Ovary (tissue), 9 donors: ENCODE measurements around the gene UNC13B. TPM values are rescaled to one million over a fixed set of nuclear protein-coding genes. Genes with fewer than 3 reads are reported as not detected.
"Not testable (repeated sequence)": the region's sequence is repeated elsewhere in the genome, so short reads cannot be mapped to it uniquely, and the experiment has no call there.

Experiments
- DNase-seq, 5 donors: peaks; one replicate each; pipeline ENCODE4 v3.0.0-alpha.2; 2019 to 2020
- H3K27ac ChIP-seq, 2 donors: fragments of 200-600 bp; one replicate each; pipeline versions ENCODE4 v1.5.1 to v1.8.0; 2019 to 2022
- H3K27me3 ChIP-seq: fragments of 200-600 bp; one replicate; pipeline ENCODE4 v1.8.0; 2022
- H3K36me3 ChIP-seq: fragments of 200-600 bp; sonication (generic); one replicate; pipeline ENCODE4 v1.5.1; 2019
- H3K4me1 ChIP-seq: one replicate; pipeline ENCODE4 v1.8.1; 2013; ENCODE audit warnings: mild to moderate bottlenecking, moderate library complexity; ENCODE audit not compliant: insufficient read depth
- H3K4me3 ChIP-seq: fragments of 200-600 bp; sonication (generic); one replicate; pipeline ENCODE4 v1.5.1; 2017
- H3K9me3 ChIP-seq, 2 donors: fragments of 200-600 bp in 1 of 2; sonication (generic) in 1 of 2; one replicate each; pipeline versions ENCODE4 v1.5.1 to v1.8.1; 2013 to 2019; ENCODE audit warnings: mild to moderate bottlenecking in 1 of 2, moderate library complexity in 1 of 2
- EP300 ChIP-seq: sonication (generic); formaldehyde crosslinking; IDR thresholded peaks from one replicate; pipeline ENCODE4 v1.6.1; 2017; ENCODE audit warnings: antibody characterized with exemption
- POLR2A ChIP-seq: fragments of 450-650 bp; IDR thresholded peaks from one replicate; pipeline ENCODE4 v1.6.1; 2017; ENCODE audit warnings: antibody characterized with exemption, mild to moderate bottlenecking, moderate library complexity
- WGBS, 3 donors: extraction: QIAGEN DNeasy Blood & Tissue Kit in 1 of 3; methylation state at CpG; one replicate each; pipeline versions ENCODE4 v1.1.5 to v1.1.7; 2013 to 2017; 5-methylcytosine and 5-hydroxymethylcytosine counted together
- intact Hi-C, 4 donors: fragments of 100-400 bp; cut with DNase I; formaldehyde crosslinking; loops; one replicate each; pipeline versions ENCODE4 v1.11.0 to v1.15.1; 2022 to 2023
- polyA plus RNA-seq, 2 donors: library from polyadenylated mRNA; stranded (reverse); fragments of 200-250 nt in 1 of 2; fragments of 350-450 nt in 1 of 2; fragmentation: Illumina TruSeq in 1 of 2; extraction: RNeasy Lipid Tissue Mini Kit (QIAGEN cat#74804) in 1 of 2; gene quantifications; one replicate each; pipeline ENCODE4 v1.2.3, GENCODE V29; 2013 to 2014
- total RNA-seq, 7 donors: library from RNA; depleted of rRNA in 2 of 7; stranded (reverse); fragments of >200 nt in 2 of 7; fragmentation: NEBNext Ultra II Directional in 3 of 7; extraction: Animal tissue kit (Norgen Biotek cat#: 25700) in 3 of 7; gene quantifications; one replicate each; pipeline versions ENCODE4 v1.1.0 to v1.2.4, GENCODE V29; 2016 to 2023
- TF ChIP-seq, protein P1 (sequence below), 3 donors: fragments of 450-650 bp in 2 of 3; fragments of 200-600 bp in 1 of 3; IDR thresholded peaks; one replicate each; pipeline versions ENCODE4 v1.5.1 to v1.8.0; 2016 to 2022; ENCODE audit warnings: antibody characterized with exemption in 3 of 3, mild to moderate bottlenecking in 1 of 3
- donor health status: DM: no; HTN: no; CAD: no; lungs with moderate emphysema.
- donor health status: DM: no; HTN: no; CAD: no.
- donor health status: Bipolar disorder and iron deficiency.
- donor health status: DM: yes; HTN: yes; CAD: no.
- donor health status: DM: no; HTN: no; CAD: no.
- donor health status: DM: yes; HTN: yes; CAD: no.

The UNC13B gene
- total and polyA plus RNA-seq, 9 donors: 5.7 to 30.2 (median 16.6) TPM

DNA sequence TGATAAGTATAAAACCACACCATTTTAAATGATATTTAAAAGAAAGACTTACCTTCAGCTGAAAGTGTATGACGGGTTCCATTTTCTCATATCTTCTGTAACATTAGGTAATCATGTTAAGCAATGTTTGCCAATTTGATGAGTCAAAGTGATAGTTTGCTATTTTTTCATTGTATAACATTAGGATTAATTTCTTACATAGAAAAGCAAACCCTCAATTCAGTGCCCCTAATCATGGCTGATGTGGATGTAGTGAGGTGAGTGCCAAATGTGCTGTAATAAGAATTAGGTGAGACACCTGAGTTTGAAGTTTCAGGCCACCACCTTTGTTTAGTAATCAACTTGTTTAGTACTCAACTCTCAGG lies 68.0 kb downstream of the UNC13B start:
- Histone ChIP-seq H3K27me3 (no peaks in the 10 kb centered on the region), H3K9me3 (no peaks in the 10 kb centered on the region), H3K4me3 (no peak overlapping the region), H3K4me1 (no peaks in the 10 kb centered on the region), H3K27ac (no peak overlapping the region), H3K36me3 (no peaks in the 10 kb centered on the region)
- TF ChIP-seq, protein P1, sequence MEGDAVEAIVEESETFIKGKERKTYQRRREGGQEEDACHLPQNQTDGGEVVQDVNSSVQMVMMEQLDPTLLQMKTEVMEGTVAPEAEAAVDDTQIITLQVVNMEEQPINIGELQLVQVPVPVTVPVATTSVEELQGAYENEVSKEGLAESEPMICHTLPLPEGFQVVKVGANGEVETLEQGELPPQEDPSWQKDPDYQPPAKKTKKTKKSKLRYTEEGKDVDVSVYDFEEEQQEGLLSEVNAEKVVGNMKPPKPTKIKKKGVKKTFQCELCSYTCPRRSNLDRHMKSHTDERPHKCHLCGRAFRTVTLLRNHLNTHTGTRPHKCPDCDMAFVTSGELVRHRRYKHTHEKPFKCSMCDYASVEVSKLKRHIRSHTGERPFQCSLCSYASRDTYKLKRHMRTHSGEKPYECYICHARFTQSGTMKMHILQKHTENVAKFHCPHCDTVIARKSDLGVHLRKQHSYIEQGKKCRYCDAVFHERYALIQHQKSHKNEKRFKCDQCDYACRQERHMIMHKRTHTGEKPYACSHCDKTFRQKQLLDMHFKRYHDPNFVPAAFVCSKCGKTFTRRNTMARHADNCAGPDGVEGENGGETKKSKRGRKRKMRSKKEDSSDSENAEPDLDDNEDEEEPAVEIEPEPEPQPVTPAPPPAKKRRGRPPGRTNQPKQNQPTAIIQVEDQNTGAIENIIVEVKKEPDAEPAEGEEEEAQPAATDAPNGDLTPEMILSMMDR (IDR thresholded peaks at IDR 0.05): no peak
- TF ChIP-seq POLR2A (no peak), EP300 (no peak)
- no peak for DNase-seq
- WGBS, 3 donors: 84 to 98% (median 90%) methylated on average over 1 of the region's 1 CpG
- intact Hi-C loops: loop anchor here in 1 of 4 donors (10.0 kb wide), 1 partner anchor 55 kb away; no protein-coding TSS in a partner anchor

DNA sequence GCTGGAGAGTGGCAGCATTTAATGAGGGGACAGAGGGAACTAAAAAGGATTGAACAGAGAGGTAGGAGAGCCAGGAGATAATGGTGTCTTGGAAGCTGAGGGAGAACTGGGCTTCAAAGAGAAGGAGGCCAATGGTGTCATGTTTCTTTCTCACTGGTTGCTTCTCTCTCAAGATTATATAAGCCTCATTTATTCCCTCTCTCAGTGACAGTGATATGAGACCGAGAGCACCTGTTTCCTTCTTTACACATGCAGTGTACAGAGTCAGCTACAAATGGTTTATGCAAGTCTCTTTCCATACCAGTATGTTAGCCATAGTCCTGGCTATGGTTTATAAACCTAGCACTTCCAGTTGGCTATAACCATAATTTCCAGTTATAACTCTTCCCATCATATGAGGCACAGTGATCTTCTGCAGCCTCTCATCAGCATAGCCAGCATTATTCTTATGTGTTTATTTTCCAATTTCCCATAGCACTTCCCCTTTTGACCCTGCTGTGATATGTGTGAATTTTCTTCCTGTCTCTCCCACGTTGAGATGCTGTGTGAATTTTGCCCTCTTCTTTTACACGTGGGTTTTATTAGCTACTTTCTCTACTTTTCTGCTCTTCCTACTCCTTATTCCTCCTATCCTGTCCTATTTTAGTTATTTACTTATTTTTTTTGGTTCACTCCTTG lies 71.2 kb downstream of the UNC13B start:
- Histone ChIP-seq H3K27ac (no peak overlapping the region), H3K9me3 (no peaks in the 10 kb centered on the region), H3K4me1 (no peaks in the 10 kb centered on the region), H3K27me3 (no peaks in the 10 kb centered on the region), H3K36me3 (no peaks in the 10 kb centered on the region), H3K4me3 (no peak overlapping the region)
- 47 to 51% (median 50%) methylated on average over 3 of the region's 3 CpGs for WGBS, 3 donors
- TF ChIP-seq, protein P1 (IDR thresholded peaks at IDR 0.05): no peak
- no peak for TF ChIP-seq POLR2A
- no peak for TF ChIP-seq EP300
- DNase-seq: no peak
- intact Hi-C loops: loop anchor here in 1 of 4 donors (10.0 kb wide), 1 partner anchor 58 kb away; no protein-coding TSS in a partner anchor

DNA sequence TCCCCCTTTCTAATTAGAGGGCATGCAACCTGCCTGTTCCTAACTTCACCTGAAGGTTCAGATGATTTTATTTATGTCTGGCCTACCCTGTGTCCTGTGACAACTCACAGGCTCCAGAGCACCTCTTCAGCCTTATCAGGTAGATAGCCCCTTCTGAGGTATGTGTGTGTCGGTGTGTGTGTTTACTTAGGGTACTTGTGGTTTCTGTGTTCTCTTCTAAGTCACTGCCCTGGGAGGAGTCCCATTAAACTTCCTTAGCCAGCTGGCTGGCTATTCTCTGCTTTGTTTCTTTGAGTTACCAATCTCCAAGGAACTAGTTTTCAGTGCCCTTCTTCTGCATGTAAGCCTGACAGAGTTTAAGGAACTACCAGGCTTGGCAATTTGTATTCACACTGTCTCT lies 74.9 kb downstream of the UNC13B start:
- TF ChIP-seq, protein P1 (IDR thresholded peaks at IDR 0.05): no peak
- TF ChIP-seq POLR2A (no peak), EP300 (no peak)
- Histone ChIP-seq H3K27ac (no peak overlapping the region), H3K9me3 (no peaks in the 10 kb centered on the region), H3K4me3 (no peak overlapping the region), H3K4me1 (no peaks in the 10 kb centered on the region), H3K27me3 (no peaks in the 10 kb centered on the region), H3K36me3 (no peaks in the 10 kb centered on the region)
- 35 to 78% (median 43%) methylated on average over 1 of the region's 1 CpG for WGBS, 3 donors
- intact Hi-C loops: loop anchor here in 1 of 4 donors (10.0 kb wide), 1 partner anchor 62 kb away; no protein-coding TSS in a partner anchor
- DNase-seq: no peak

DNA sequence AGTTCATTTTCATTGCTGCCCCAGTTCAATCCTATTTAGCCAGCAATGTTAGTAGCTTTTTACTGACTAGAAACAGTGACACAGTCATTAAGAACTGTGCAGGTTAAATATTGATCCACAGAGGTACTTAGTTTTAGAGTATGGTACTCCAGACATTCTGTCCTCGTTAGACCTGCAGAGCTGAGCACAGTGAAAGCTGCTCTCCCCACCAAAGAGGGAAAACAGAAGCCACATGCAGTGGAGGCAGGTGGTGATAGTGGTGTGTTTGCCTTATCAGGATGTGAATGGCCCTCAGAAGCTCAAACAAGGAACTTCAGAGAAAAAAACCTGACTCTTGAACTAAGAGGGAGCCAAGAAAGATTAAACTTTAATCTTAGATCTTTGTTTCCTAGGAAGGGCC lies 75.5 kb downstream of the UNC13B start:
- Histone ChIP-seq H3K4me1 (no peaks in the 10 kb centered on the region), H3K27ac (no peak overlapping the region), H3K4me3 (no peak overlapping the region), H3K36me3 (no peaks in the 10 kb centered on the region), H3K27me3 (no peaks in the 10 kb centered on the region), H3K9me3 (no peaks in the 10 kb centered on the region)
- TF ChIP-seq POLR2A: no peak
- no peak for TF ChIP-seq EP300
- TF ChIP-seq, protein P1 (IDR thresholded peaks at IDR 0.05): no peak
- 57 to 84% (median 60%) methylated on average over 1 of the region's 1 CpG for WGBS, 3 donors
- DNase-seq: no peak
- intact Hi-C loops: loop anchor here in 1 of 4 donors (10.0 kb wide), 1 partner anchor 63 kb away; no protein-coding TSS in a partner anchor

DNA sequence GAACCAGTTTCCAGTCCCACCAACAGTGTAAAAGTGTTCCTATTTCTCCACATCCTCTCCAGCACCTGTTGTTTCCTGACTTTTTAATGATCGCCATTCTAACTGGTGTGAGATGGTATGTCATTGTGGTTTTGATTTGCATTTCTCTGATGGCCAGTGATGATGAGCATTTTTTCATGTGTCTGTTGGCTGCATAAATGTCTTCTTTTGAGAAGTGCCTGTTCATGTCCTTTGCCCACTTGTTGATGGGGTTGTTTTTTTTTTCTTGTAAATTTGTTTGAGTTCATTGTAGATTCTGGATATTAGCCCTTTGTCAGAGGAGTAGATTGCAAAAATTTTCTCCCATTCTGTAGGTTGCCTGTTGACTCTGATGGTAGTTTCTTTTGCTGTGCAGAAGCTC lies 84.1 kb downstream of the UNC13B start:
- H3K36me3 ChIP-seq, H3K27ac ChIP-seq, H3K4me3 ChIP-seq, DNase-seq, intact Hi-C loops, H3K4me1 ChIP-seq, H3K27me3 ChIP-seq, H3K9me3 ChIP-seq: not testable (repeated sequence)
- 94 to 100% methylated on average over 1 of the region's 1 CpG; no CpG with 5 or more reads in 1 of the 3 donors for WGBS, 3 donors
